ENCODE data around the gene GPC1. TPM values are rescaled to one million over a fixed set of nuclear protein-coding genes. Genes with fewer than 3 reads are reported as not detected.

The GPC1 gene
- total RNA-seq, 4 donors from 2014 or later = 0.88 to 62.2 (median 43.4) TPM

DNA sequence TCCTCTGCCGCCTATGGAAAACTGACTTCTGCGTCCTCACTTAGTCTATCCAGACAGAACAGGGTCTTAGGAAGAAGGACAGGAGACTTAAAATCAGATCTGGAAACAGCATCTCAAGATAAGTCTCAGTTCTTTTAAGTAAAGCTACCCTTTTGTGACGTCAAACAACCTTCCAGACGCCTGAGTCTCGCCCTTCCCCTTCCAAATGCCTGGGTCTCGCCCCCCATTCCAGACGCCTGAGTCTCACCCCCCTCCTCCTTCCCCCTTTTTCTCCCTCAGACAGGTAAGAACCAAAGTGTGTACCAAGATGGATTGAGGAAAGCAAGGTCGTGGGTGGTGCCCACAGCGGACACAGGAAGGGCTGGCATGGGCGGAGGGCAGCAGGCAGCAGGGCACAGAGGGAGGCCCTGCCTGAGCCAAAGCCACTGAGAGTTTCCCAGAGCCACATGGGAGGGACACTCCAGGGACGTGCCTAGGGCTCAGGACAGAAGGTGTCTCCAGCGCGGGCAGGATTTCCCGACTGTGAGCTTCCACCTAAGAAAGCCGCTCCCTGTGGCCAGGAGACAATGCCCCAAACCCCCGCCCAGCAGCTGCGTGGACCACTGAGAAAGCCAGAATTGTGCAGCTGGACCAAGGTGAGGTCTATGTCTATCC lies 71.1 kb downstream of the GPC1 start:
- Histone ChIP-seq H3K4me1 (no peaks in the 10 kb centered on the region), H3K9me3 (no peaks in the 10 kb centered on the region), H3K36me3 (no peaks in the 10 kb centered on the region), H3K27me3 (no peaks in the 10 kb centered on the region), H3K4me3 (no peak overlapping the region), H3K27ac (no peak overlapping the region)
- TF ChIP-seq, protein P1, sequence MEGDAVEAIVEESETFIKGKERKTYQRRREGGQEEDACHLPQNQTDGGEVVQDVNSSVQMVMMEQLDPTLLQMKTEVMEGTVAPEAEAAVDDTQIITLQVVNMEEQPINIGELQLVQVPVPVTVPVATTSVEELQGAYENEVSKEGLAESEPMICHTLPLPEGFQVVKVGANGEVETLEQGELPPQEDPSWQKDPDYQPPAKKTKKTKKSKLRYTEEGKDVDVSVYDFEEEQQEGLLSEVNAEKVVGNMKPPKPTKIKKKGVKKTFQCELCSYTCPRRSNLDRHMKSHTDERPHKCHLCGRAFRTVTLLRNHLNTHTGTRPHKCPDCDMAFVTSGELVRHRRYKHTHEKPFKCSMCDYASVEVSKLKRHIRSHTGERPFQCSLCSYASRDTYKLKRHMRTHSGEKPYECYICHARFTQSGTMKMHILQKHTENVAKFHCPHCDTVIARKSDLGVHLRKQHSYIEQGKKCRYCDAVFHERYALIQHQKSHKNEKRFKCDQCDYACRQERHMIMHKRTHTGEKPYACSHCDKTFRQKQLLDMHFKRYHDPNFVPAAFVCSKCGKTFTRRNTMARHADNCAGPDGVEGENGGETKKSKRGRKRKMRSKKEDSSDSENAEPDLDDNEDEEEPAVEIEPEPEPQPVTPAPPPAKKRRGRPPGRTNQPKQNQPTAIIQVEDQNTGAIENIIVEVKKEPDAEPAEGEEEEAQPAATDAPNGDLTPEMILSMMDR (IDR thresholded peaks at IDR 0.05) = no peak
- TF ChIP-seq POLR2A (IDR thresholded peaks at IDR 0.05) = no peak
- intact Hi-C loops (cut with DNase I; ENCODE audit: low total_unique reads) = no loop called here
- DNase-seq = no peak

DNA sequence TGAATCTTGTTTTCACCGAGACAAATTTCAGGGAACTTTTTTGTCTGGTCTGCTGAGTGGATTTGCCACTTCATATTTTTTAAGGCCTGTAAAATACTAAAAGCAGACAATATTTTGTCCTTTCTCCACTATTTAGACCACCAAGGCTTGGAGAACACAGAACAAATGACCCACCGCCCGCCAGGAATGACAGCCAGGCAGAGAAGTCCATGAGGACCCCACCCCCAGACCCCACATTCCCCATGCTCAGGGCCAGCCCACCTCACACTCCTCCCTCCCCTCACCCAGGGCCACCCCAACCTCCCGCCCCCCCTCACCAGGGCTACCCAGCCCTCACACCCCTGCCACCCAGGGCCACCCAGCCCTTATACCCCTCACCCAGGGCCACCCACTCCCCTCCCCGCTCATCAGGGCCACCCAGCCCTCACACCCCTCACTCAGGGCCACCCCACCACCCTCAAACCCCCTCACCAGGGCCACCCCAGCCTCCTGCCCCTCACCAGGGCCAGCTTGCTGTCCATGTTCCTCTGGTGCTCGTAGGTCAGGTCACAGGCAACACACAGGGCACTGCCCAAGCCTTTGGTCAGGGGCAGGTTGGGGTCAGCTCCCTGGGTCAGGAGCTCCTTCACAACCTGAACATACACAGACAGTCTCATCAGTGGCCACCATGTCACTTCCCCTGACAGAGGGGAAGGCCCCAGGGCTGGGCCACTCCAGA lies 71.8 kb downstream of the GPC1 start:
- intact Hi-C loops (cut with DNase I; ENCODE audit: low total_unique reads) = no loop called here
- H3K36me3 ChIP-seq = no peaks in the 10 kb centered on the region
- no peaks in the 10 kb centered on the region for H3K4me1 ChIP-seq
- H3K27ac ChIP-seq = no peak overlapping the region
- H3K27me3 ChIP-seq = no peaks in the 10 kb centered on the region
- TF ChIP-seq, protein P1 (IDR thresholded peaks at IDR 0.05) = no peak
- no peak for TF ChIP-seq POLR2A (IDR thresholded peaks at IDR 0.05)
- no peak overlapping the region for H3K4me3 ChIP-seq
- no peak for DNase-seq
- no peaks in the 10 kb centered on the region for H3K9me3 ChIP-seq

GRCh38 chr2:240507778-240508251 lies 72.4 kb downstream of the GPC1 start:
- Histone ChIP-seq H3K4me3 (no peak overlapping the region), H3K27ac (no peak overlapping the region), H3K36me3 (no peaks in the 10 kb centered on the region), H3K4me1 (no peaks in the 10 kb centered on the region), H3K9me3 (no peaks in the 10 kb centered on the region), H3K27me3 (no peaks in the 10 kb centered on the region)
- TF ChIP-seq, protein P1 (IDR thresholded peaks at IDR 0.05) = no peak
- TF ChIP-seq POLR2A (IDR thresholded peaks at IDR 0.05) = no peak
- intact Hi-C loops (cut with DNase I; ENCODE audit: low total_unique reads) = no loop called here
- no peak for DNase-seq

- H3K9me3 ChIP-seq = no peaks in the 10 kb centered on the region
- TF ChIP-seq POLR2A (IDR thresholded peaks at IDR 0.05) = no peak
- TF ChIP-seq, protein P1 (IDR thresholded peaks at IDR 0.05) = no peak
- H3K27me3 ChIP-seq = no peaks in the 10 kb centered on the region
- no peak overlapping the region for H3K27ac ChIP-seq
- DNase-seq = no peak
- no peaks in the 10 kb centered on the region for H3K36me3 ChIP-seq
- H3K4me3 ChIP-seq = no peak overlapping the region
- no peaks in the 10 kb centered on the region for H3K4me1 ChIP-seq
- intact Hi-C loops (cut with DNase I; ENCODE audit: low total_unique reads) = no loop called here
Observed at GRCh38 chr2:240508832-240509545, 73.5 kb downstream of the GPC1 start.

Measured in uterus (tissue), 4 donors.